Measurements from ENCODE around the gene ZNF445. TPM values are rescaled to one million over a fixed set of nuclear protein-coding genes. Genes with fewer than 3 reads are reported as not detected.
"Not testable (repeated sequence)": the region's sequence is repeated elsewhere in the genome, so short reads cannot be mapped to it uniquely, and the experiment has no call there.

Gene ZNF445
- total and polyA plus RNA-seq, 8 donors = 1.6 to 17.1 (median 4.8) TPM

- Histone ChIP-seq H3K36me3 (peaks cover 30 to 45% (median 38%) of the 10 kb centered on the region in 4 donors), H3K4me1 (peaks cover 6 to 29% (median 13%) of the 10 kb centered on the region in 4 donors), H3K9me3 (peaks cover 7 to 51% (median 31%) of the 10 kb centered on the region in 4 donors), H3K27me3 (no peaks in the 10 kb centered on the region), H3K4me3 (no peak overlapping the region), H3K27ac (no peak overlapping the region)
- no peak for DNase-seq
- WGBS, 5 donors = 97 to 100% (median 98%) methylated on average over 1 of the region's 1 CpG
- TF ChIP-seq CTCF (IDR thresholded peaks at IDR 0.05) (no peak), EP300 (IDR thresholded peaks at IDR 0.05) (no peak), POLR2AphosphoS5 (IDR thresholded peaks at IDR 0.05) (no peak)
- intact Hi-C loops (cut with DNase I; ENCODE audit: low total_unique reads) = no loop called here
Observed at GRCh38 chr3:44504566-44504965, 27.1 kb upstream of the ZNF445 start.

- 89 to 100% (median 98%) methylated on average over 2 of the region's 2 CpGs for WGBS, 5 donors
- H3K4me3 ChIP-seq; intact Hi-C loops (cut with DNase I; ENCODE audit: low total_unique reads); H3K27ac ChIP-seq; H3K27me3 ChIP-seq; DNase-seq: not testable (repeated sequence)
- Histone ChIP-seq H3K36me3 (peaks cover 42 to 59% (median 50%) of the 10 kb centered on the region in 4 donors), H3K4me1 (peaks cover 0 to 16% (median under 1%) of the 10 kb centered on the region in 4 donors), H3K9me3 (peaks cover 16 to 65% (median 42%) of the 10 kb centered on the region in 4 donors)
Observed at GRCh38 chr3:44503178-44503577, 25.7 kb upstream of the ZNF445 start.

GRCh38 chr3:44501971-44502370 is 24.5 kb upstream of the ZNF445 start:
- H3K9me3 ChIP-seq = peaks cover 16 to 77% (median 51%) of the 10 kb centered on the region in 4 donors
- H3K4me3 ChIP-seq = no peak overlapping the region
- no peak for TF ChIP-seq EP300 (IDR thresholded peaks at IDR 0.05)
- no peak for TF ChIP-seq POLR2A (IDR thresholded peaks at IDR 0.05)
- TF ChIP-seq POLR2AphosphoS5 (IDR thresholded peaks at IDR 0.05) = no peak
- no peak for TF ChIP-seq CTCF (IDR thresholded peaks at IDR 0.05)
- no peaks in the 10 kb centered on the region for H3K27me3 ChIP-seq
- intact Hi-C loops (cut with DNase I; ENCODE audit: low total_unique reads) = no loop called here
- H3K36me3 ChIP-seq = peaks cover 42 to 65% (median 60%) of the 10 kb centered on the region in 4 donors
- no peak for DNase-seq
- H3K4me1 ChIP-seq = peaks cover 0 to 5% (median 0%) of the 10 kb centered on the region in 4 donors
- WGBS, 5 donors = 89 to 100% (median 94%) methylated on average over 3 of the region's 3 CpGs
- H3K27ac ChIP-seq = no peak overlapping the region

GRCh38 chr3:44499899-44500168 is 22.4 kb upstream of the ZNF445 start:
- peaks cover 35 to 73% (median 62%) of the 10 kb centered on the region in 4 donors for H3K36me3 ChIP-seq
- H3K4me1 ChIP-seq; H3K27me3 ChIP-seq; DNase-seq; H3K27ac ChIP-seq; H3K4me3 ChIP-seq; intact Hi-C loops (cut with DNase I; ENCODE audit: low total_unique reads): not testable (repeated sequence)
- H3K9me3 ChIP-seq = peaks cover 16 to 91% (median 58%) of the 10 kb centered on the region in 4 donors
- 97 to 99% (median 98%) methylated on average over 4 of the region's 4 CpGs for WGBS, 5 donors

GRCh38 chr3:44499149-44499898 is 21.9 kb upstream of the ZNF445 start:
- H3K4me1 ChIP-seq = no peaks in the 10 kb centered on the region
- intact Hi-C loops (cut with DNase I; ENCODE audit: low total_unique reads) = no loop called here
- H3K27me3 ChIP-seq = no peaks in the 10 kb centered on the region
- WGBS, 5 donors = 96 to 99% (median 97%) methylated on average over 8 of the region's 8 CpGs
- no peak overlapping the region for H3K4me3 ChIP-seq
- DNase-seq = no peak
- H3K9me3 ChIP-seq = peaks cover 16 to 94% (median 60%) of the 10 kb centered on the region in 4 donors
- H3K36me3 ChIP-seq = peaks cover 35 to 76% (median 62%) of the 10 kb centered on the region in 4 donors
- no peak overlapping the region for H3K27ac ChIP-seq
- TF ChIP-seq POLR2A (IDR thresholded peaks at IDR 0.05) (no peak), POLR2AphosphoS5 (IDR thresholded peaks at IDR 0.05) (no peak), CTCF (IDR thresholded peaks at IDR 0.05) (no peak), EP300 (IDR thresholded peaks at IDR 0.05) (no peak)
